SK-N-SH treated with all-trans-retinoic acid at 6 μM for 48 hours (cell line): ENCODE data around the gene ZBTB7C.

Experiments
- ATAC-seq: fragments of 200-7000 bp; cut with Tn5 transposase; 3 replicates; pipeline ENCODE4 v1.9.1; 2020; ENCODE audit warnings: mild to moderate bottlenecking, moderate library complexity
- ARNTL ChIP-seq: fragments of 450-650 bp; formaldehyde crosslinking; IDR thresholded peaks from 2 replicates; pipeline ENCODE4 v1.5.0; 2020; ENCODE audit warnings: low read depth, mild to moderate bottlenecking, moderate library complexity, borderline replicate concordance
- BACH2 ChIP-seq: fragments of 250-450 bp; sonication (Bioruptor Pico); IDR thresholded peaks from 2 replicates; pipeline ENCODE4 v1.9.0; 2021; ENCODE audit warnings: mild to moderate bottlenecking, borderline replicate concordance
- ESRRG ChIP-seq: fragments of 250-450 bp; sonication (Bioruptor Pico); IDR thresholded peaks from 2 replicates; pipeline ENCODE4 v1.6.1; 2021; ENCODE audit warnings: mild to moderate bottlenecking
- GLIS3 ChIP-seq: fragments of 250-450 bp; sonication (Bioruptor Pico); IDR thresholded peaks from 2 replicates; pipeline ENCODE4 v1.5.0; 2020; ENCODE audit warnings: mild to moderate bottlenecking, moderate library complexity
- ISL1 ChIP-seq: fragments of 250-450 bp; sonication (Bioruptor Pico); IDR thresholded peaks from 2 replicates; pipeline ENCODE4 v2.1.2; 2022; ENCODE audit warnings: mild to moderate bottlenecking, moderate library complexity
- OSR1 ChIP-seq: fragments of 250-450 bp; sonication (Bioruptor Pico); IDR thresholded peaks from 2 replicates; pipeline ENCODE4 v1.8.0; 2022; ENCODE audit warnings: moderate library complexity, mild to moderate bottlenecking, inconsistent platforms
- RARB ChIP-seq: fragments of 250-450 bp; sonication (Bioruptor Pico); IDR thresholded peaks from 2 replicates; pipeline ENCODE4 v1.8.0; 2021; ENCODE audit warnings: mild to moderate bottlenecking, moderate library complexity
- SNAI2 ChIP-seq: fragments of 250-450 bp; sonication (Bioruptor Pico); IDR thresholded peaks from 2 replicates; pipeline ENCODE4 v1.5.0; 2020; ENCODE audit warnings: mild to moderate bottlenecking, moderate library complexity
- TCF4 ChIP-seq: fragments of 250-450 bp; sonication (Bioruptor Pico); IDR thresholded peaks from 2 replicates; pipeline ENCODE4 v1.8.0; 2021; ENCODE audit warnings: mild to moderate bottlenecking, moderate library complexity, borderline replicate concordance
- ZC3H10 ChIP-seq: fragments of 250-450 bp; sonication (Bioruptor Pico); IDR thresholded peaks from 2 replicates; pipeline ENCODE4 v1.5.1; 2021; ENCODE audit warnings: mild to moderate bottlenecking, moderate library complexity
- ZFP3 ChIP-seq: fragments of 250-450 bp; sonication (Bioruptor Pico); IDR thresholded peaks from 2 replicates; pipeline ENCODE4 v1.5.0; 2020; ENCODE audit warnings: mild to moderate bottlenecking, moderate library complexity
- ZFP30 ChIP-seq: fragments of 450-650 bp; formaldehyde crosslinking; IDR thresholded peaks from 2 replicates; pipeline ENCODE4 v1.5.0; 2022; ENCODE audit warnings: mild to moderate bottlenecking, moderate library complexity
- ZNF565 ChIP-seq: fragments of 450-650 bp; formaldehyde crosslinking; conservative IDR thresholded peaks from 2 replicates; pipeline ENCODE4 v1.5.0; 2020; ENCODE audit warnings: low read depth, mild to moderate bottlenecking, moderate library complexity
- ZNF70 ChIP-seq: fragments of 450-650 bp; formaldehyde crosslinking; IDR thresholded peaks from 2 replicates; pipeline ENCODE4 v1.5.0; 2020; ENCODE audit warnings: mild to moderate bottlenecking, moderate library complexity
- ZNF8 ChIP-seq: fragments of 450-650 bp; formaldehyde crosslinking; IDR thresholded peaks from 2 replicates; pipeline ENCODE4 v1.5.0; 2020; ENCODE audit warnings: mild to moderate bottlenecking, moderate library complexity
- TF ChIP-seq, protein P1 (sequence below): fragments of 250-450 bp; sonication (Bioruptor Pico); IDR thresholded peaks from 2 replicates; pipeline ENCODE4 v1.5.1; 2021; ENCODE audit warnings: mild to moderate bottlenecking, moderate library complexity
- TF ChIP-seq, protein P2 (sequence below): fragments of 250-450 bp; sonication (Bioruptor Pico); IDR thresholded peaks from 2 replicates; pipeline ENCODE4 v1.8.0; 2021; ENCODE audit warnings: low read depth, mild to moderate bottlenecking, moderate library complexity, borderline replicate concordance
- TF ChIP-seq, protein P3 (sequence below): fragments of 250-450 bp; sonication (Bioruptor Pico); IDR thresholded peaks from 2 replicates; pipeline ENCODE4 v1.5.0; 2020; ENCODE audit warnings: mild to moderate bottlenecking, moderate library complexity
- TF ChIP-seq, protein P4 (sequence below): fragments of 250-450 bp; sonication (Bioruptor Pico); IDR thresholded peaks from 2 replicates; pipeline ENCODE4 v1.5.1; 2020; ENCODE audit warnings: low read depth, mild to moderate bottlenecking, moderate library complexity
- TF ChIP-seq, protein P5 (sequence below): fragments of 250-450 bp; sonication (Bioruptor Pico); IDR thresholded peaks from 2 replicates; pipeline ENCODE4 v1.8.0; 2020; ENCODE audit warnings: mild to moderate bottlenecking, moderate library complexity, borderline replicate concordance

Gene ZBTB7C

DNA sequence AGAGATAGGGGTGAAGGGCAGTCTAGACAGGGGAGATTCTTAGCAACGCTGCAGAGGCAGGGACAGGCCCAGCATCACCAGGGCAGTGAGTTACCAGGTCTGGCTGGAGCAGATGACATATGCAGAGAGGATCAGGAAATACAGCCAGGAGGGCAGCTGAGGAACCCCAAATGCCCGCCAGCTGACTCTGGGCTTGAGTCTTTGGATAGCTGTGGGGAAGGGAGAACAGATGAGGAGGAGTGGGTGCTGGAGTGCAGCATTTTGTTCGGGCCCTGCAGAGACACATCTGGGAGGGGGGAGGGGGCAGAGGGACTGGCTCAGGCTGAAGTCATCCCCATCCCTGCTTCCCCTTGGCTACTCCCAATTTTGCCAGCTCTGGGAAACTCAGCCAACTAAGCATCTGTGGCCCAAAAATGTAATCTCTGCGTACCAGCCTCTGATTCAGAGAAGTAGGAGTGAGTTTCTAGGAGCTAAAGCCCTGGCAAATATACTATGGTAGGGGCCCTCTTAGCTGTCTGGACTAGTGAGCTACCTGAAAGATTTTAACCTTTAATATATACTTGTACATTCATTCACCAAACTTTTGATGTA, 214.5 kb downstream of the ZBTB7C start:
- TF ChIP-seq ARNTL (no peak), ZNF70 (no peak), ZNF565 (no peak), GLIS3 (CRISPR knock-in tag) (no peak), OSR1 (CRISPR knock-in tag) (no peak), ZFP3 (CRISPR knock-in tag) (no peak), BACH2 (no peak), SNAI2 (CRISPR knock-in tag) (no peak), ESRRG (CRISPR knock-in tag) (no peak), ISL1 (CRISPR knock-in tag) (no peak), ZNF8 (no peak)
- TF ChIP-seq, protein P1, sequence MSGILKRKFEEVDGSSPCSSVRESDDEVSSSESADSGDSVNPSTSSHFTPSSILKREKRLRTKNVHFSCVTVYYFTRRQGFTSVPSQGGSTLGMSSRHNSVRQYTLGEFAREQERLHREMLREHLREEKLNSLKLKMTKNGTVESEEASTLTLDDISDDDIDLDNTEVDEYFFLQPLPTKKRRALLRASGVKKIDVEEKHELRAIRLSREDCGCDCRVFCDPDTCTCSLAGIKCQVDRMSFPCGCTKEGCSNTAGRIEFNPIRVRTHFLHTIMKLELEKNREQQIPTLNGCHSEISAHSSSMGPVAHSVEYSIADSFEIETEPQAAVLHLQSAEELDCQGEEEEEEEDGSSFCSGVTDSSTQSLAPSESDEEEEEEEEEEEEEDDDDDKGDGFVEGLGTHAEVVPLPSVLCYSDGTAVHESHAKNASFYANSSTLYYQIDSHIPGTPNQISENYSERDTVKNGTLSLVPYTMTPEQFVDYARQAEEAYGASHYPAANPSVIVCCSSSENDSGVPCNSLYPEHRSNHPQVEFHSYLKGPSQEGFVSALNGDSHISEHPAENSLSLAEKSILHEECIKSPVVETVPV = no peak
- TF ChIP-seq, protein P2, sequence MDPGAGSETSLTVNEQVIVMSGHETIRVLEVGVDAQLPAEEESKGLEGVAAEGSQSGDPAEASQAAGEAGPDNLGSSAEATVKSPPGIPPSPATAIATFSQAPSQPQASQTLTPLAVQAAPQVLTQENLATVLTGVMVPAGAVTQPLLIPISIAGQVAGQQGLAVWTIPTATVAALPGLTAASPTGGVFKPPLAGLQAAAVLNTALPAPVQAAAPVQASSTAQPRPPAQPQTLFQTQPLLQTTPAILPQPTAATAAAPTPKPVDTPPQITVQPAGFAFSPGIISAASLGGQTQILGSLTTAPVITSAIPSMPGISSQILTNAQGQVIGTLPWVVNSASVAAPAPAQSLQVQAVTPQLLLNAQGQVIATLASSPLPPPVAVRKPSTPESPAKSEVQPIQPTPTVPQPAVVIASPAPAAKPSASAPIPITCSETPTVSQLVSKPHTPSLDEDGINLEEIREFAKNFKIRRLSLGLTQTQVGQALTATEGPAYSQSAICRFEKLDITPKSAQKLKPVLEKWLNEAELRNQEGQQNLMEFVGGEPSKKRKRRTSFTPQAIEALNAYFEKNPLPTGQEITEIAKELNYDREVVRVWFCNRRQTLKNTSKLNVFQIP = no peak
- TF ChIP-seq, protein P3, sequence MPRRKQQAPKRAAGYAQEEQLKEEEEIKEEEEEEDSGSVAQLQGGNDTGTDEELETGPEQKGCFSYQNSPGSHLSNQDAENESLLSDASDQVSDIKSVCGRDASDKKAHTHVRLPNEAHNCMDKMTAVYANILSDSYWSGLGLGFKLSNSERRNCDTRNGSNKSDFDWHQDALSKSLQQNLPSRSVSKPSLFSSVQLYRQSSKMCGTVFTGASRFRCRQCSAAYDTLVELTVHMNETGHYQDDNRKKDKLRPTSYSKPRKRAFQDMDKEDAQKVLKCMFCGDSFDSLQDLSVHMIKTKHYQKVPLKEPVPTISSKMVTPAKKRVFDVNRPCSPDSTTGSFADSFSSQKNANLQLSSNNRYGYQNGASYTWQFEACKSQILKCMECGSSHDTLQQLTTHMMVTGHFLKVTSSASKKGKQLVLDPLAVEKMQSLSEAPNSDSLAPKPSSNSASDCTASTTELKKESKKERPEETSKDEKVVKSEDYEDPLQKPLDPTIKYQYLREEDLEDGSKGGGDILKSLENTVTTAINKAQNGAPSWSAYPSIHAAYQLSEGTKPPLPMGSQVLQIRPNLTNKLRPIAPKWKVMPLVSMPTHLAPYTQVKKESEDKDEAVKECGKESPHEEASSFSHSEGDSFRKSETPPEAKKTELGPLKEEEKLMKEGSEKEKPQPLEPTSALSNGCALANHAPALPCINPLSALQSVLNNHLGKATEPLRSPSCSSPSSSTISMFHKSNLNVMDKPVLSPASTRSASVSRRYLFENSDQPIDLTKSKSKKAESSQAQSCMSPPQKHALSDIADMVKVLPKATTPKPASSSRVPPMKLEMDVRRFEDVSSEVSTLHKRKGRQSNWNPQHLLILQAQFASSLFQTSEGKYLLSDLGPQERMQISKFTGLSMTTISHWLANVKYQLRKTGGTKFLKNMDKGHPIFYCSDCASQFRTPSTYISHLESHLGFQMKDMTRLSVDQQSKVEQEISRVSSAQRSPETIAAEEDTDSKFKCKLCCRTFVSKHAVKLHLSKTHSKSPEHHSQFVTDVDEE (CRISPR knock-in tag) = no peak
- TF ChIP-seq, protein P4, sequence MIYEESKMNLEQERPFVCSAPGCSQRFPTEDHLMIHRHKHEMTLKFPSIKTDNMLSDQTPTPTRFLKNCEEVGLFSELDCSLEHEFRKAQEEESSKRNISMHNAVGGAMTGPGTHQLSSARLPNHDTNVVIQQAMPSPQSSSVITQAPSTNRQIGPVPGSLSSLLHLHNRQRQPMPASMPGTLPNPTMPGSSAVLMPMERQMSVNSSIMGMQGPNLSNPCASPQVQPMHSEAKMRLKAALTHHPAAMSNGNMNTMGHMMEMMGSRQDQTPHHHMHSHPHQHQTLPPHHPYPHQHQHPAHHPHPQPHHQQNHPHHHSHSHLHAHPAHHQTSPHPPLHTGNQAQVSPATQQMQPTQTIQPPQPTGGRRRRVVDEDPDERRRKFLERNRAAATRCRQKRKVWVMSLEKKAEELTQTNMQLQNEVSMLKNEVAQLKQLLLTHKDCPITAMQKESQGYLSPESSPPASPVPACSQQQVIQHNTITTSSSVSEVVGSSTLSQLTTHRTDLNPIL (CRISPR knock-in tag) = no peak
- no peak for ATAC-seq

DNA sequence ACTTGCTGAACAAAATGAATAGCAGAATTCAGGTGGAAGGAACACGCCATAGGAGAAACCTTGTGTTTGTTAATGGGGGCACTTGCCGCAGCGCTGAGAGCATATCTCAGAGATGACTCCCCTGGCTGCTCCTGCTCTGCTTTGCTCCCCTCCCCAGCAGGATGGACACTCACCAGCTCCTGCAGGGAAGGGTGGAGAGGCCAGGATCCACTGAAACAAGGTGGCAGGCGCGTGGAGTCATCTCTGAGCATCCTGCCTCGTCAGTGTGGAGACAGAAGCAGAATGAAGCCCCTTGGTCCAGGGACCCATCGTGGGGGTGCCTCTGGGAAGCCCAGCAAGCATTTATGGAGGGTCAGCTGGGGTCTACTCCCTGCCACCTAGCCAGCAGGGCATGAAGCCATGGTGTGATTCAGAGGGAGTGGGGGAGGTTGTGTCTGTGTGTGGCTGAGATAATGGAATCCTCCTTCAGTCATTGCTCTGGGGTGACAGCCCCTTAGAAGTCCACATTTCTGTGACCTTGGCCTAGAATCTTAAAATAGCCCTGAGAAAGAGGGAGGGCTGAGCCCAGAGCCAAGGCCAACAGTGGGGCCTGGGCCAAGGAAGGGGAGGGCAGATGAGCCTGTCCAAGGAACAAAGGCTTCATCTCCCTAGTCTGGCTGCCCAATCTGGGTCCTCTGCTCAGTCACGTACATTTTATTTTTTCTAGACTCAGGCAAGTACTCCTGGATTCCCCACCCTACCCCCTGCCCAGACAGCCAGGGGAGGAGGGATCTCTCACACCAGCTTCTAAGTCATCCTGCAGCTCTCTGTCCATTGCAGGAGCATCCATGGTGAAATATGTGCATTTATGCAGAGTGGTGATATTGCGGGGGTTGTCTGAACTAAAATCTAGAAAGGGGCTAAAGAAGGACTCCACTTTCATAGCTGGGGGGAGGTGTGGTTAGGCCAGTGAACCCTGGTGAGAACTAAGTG, 215.4 kb downstream of the ZBTB7C start:
- ATAC-seq = no peak
- TF ChIP-seq RARB (CRISPR knock-in tag) (no peak), GLIS3 (CRISPR knock-in tag) (no peak), TCF4 (CRISPR knock-in tag) (no peak), SNAI2 (CRISPR knock-in tag) (no peak), ZFP30 (CRISPR knock-in tag) (no peak), ZC3H10 (CRISPR knock-in tag) (no peak), ZNF70 (no peak)
- TF ChIP-seq, protein P2 = no peak
- TF ChIP-seq, protein P5, sequence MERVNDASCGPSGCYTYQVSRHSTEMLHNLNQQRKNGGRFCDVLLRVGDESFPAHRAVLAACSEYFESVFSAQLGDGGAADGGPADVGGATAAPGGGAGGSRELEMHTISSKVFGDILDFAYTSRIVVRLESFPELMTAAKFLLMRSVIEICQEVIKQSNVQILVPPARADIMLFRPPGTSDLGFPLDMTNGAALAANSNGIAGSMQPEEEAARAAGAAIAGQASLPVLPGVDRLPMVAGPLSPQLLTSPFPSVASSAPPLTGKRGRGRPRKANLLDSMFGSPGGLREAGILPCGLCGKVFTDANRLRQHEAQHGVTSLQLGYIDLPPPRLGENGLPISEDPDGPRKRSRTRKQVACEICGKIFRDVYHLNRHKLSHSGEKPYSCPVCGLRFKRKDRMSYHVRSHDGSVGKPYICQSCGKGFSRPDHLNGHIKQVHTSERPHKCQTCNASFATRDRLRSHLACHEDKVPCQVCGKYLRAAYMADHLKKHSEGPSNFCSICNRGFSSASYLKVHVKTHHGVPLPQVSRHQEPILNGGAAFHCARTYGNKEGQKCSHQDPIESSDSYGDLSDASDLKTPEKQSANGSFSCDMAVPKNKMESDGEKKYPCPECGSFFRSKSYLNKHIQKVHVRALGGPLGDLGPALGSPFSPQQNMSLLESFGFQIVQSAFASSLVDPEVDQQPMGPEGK = no peak
